Activated CD8-positive, alpha-beta memory T cell treated with anti-CD3 and anti-CD28 coated beads, Interleukin-2, amount 50 U/mL, for 24 hours (primary cell): Measurements from ENCODE around the gene APBA2.

Experiments used
- DNase-seq: peaks from one replicate; pipeline ENCODE4 v3.0.0-alpha.2; 2020; ENCODE audit errors: extremely low read depth

APBA2 gene

GRCh38 chr15:29058903-29059539 is 173.2 kb downstream of the APBA2 start:
- no peak for DNase-seq

GRCh38 chr15:29059871-29060640 is 174.3 kb downstream of the APBA2 start:
- DNase-seq, result no peak

GRCh38 chr15:29061746-29062145 is 176.0 kb downstream of the APBA2 start:
- no peak for DNase-seq

- DNase-seq, result no peak
Measured at GRCh38 chr15:29062179-29062591, 176.4 kb downstream of the APBA2 start.

GRCh38 chr15:29062626-29063025 is 176.9 kb downstream of the APBA2 start:
- DNase-seq, result no peak

- DNase-seq, result no peak
Measured at GRCh38 chr15:29063646-29064045, 177.9 kb downstream of the APBA2 start.

- no peak for DNase-seq
Measured at GRCh38 chr15:29064290-29064689, 178.5 kb downstream of the APBA2 start.

GRCh38 chr15:29064731-29065130 is 179.0 kb downstream of the APBA2 start:
- no peak for DNase-seq

- DNase-seq, result no peak
Measured at GRCh38 chr15:29065571-29065970, 179.8 kb downstream of the APBA2 start.

- DNase-seq, result no peak
Measured at GRCh38 chr15:29066310-29066709, 180.5 kb downstream of the APBA2 start.

- DNase-seq, result no peak
Measured at GRCh38 chr15:29066838-29067237, 181.1 kb downstream of the APBA2 start.

GRCh38 chr15:29067949-29068348 is 182.2 kb downstream of the APBA2 start:
- DNase-seq, result no peak

- DNase-seq, result no peak
Measured at GRCh38 chr15:29070471-29071231, 184.9 kb downstream of the APBA2 start.

GRCh38 chr15:29071232-29071881 is 185.6 kb downstream of the APBA2 start:
- DNase-seq, result no peak

GRCh38 chr15:29071882-29072273 is 186.1 kb downstream of the APBA2 start:
- no peak for DNase-seq

- no peak for DNase-seq
Measured at GRCh38 chr15:29072444-29072843, 186.7 kb downstream of the APBA2 start.

- no peak for DNase-seq
Measured at GRCh38 chr15:29074045-29074444, 188.3 kb downstream of the APBA2 start.

- no peak for DNase-seq
Measured at GRCh38 chr15:29078541-29078940, 192.8 kb downstream of the APBA2 start.

GRCh38 chr15:29079479-29079878 is 193.7 kb downstream of the APBA2 start:
- DNase-seq, result no peak

- DNase-seq, result no peak
Measured at GRCh38 chr15:29081781-29082180, 196.0 kb downstream of the APBA2 start.

- DNase-seq, result no peak
Measured at GRCh38 chr15:29083161-29083560, 197.4 kb downstream of the APBA2 start.

- DNase-seq, result no peak
Measured at GRCh38 chr15:29083858-29084257, 198.1 kb downstream of the APBA2 start.
